GM19452 (cell line): Measurements from ENCODE around the gene PROSER3.
"Not testable (repeated sequence)": the region's sequence is repeated elsewhere in the genome, so short reads cannot be mapped to it uniquely, and the experiment has no call there.

Experiments used
- ATAC-seq: cut with Tn5 transposase; IDR thresholded peaks from one replicate; pipeline ENCODE4 v1.9.1; 2021; ENCODE audit not compliant: unreplicated experiment

PROSER3 gene

GRCh38 chr19:35753634-35754369, 4.2 kb upstream of the PROSER3 start:
- no peak for ATAC-seq

DNA sequence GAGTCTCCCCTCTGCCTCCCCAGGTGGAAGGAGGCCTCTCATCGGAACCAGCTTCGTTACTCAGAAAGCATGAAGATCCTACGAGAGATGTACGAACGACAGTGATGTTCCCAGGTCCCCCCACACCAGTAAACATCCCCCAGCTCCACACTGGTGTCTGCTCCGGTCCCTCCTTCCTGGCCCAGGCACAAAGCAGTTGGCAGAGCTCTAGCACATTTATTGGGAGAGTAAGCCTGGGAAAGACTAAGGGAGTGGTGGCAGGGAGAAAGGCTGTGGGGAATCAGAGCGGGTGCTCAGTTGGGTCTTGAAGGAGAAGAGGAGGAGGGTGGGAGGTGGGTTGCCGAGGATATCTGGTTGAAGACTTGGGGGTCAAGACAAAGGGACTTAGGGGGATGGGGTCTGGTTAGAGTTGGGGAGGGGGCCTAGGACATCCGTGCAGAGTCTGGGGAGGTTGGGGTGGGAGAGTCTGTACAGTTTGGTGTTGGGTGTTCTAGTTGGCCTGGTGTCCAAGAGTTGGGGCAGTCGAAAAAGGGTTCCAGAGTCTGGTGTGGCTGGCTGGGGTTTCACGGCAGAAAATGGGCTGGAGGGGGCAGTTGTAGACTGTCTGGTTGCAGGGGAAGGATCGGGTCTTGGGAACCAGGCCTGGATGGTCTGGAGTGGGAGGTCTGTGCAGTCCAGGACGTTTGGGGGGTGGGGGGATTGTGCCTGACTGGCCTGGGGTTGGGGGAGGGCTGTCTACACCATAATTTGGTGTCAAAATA, 3.4 kb upstream of the PROSER3 start:
- no peak for ATAC-seq

DNA sequence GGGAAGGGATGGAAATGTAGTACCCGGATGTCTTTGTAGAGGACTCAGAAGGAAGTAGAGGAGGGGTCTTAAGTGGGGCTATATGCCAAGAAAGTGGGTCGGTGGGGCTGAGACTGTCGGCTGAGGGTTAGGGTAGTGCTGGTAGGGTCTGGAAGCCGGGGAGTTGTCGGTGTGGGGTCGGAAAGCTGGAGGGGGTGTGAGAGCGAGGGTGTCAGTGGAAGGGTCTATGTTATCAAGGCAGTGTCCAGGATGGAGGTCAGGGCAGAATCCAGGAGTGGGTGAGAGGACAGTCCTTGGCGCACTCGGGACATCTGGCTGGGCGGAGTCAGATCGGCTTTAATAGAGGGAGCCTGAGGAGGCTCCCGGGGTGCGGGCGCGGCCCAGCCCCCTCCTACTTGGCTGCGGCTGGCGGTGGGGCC, 2.8 kb upstream of the PROSER3 start:
- no peak for ATAC-seq

DNA sequence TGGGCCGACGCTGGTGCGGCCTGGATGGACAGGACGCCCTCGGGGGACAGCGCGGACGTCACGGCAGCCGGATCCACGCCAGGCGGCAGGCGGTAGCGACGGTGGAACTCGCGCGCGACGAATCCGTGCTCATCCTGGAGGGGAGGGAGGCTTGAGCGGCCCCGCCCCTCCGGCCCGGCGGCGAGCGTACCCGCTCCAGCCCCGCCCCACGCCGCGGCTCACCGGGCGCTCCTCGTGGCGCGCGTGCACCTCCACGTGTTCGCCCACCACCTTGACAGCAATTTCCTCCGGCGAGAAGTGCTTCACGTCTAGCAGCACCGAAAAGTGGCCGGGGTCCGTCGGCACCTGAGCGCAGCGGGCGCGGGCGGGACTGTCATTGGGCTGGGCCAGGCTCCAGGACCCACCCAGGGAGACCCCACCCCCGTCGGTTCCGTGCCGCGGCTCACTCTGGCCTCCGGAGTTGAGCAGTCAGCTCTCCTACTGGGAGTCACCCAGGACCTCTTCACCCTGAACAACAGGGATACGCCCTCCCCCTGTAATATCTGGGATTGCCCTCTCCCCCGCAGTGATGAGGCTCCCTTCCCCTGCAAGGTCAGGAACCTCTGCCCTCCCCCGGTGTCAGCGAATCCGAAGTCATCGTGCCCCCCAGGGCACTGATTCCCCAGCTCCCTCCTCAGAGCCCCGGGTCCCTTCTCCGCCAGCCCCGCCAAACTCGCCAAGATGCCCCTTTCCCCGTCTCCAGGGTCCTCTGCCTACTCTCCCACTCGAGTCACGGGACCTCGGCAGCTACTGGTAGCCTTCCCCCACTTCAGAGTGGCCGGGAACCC, 2.2 kb upstream of the PROSER3 start:
- ATAC-seq: no peak

DNA sequence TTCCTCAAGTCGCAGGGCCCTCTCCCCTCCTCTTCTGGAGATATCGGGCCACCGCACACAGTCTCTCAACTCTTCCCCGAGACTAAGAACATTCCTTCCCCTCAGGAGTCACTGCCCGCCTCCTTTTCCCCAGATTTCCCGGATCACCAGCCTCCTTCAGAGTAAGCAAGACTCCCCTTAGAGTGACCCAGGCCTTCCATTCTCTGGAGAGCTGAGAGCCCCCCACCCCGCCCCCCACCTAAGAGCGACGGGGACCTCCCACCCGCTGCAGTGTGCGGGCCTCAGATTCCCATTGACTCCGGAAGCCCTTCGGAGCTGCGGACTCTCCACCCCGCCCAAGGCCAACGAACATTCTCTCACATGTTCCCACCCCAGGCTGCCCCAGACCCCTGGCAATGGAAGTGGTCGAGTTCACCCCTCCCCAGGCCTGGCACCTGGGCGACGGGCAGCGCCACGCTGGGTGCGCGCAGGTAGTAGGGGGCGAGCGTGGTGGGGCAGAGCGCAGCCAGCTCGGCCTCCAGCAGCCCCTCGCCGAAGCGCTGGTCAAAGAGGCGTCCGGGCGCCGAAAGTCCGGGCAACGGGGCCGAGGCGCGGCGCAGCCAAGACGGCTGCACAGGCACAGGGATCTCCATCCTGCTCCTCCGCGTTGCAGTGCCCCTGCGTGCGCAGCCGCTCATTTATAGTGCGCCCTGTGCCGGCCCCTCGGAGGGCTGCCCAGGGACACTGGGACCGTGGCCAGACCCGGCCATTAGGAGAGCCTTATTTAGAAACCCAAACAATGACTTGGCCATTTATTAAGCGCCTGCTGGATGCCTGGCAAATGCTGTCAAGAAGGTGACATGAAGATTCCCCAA, 1.4 kb upstream of the PROSER3 start, which contains the start of gene HSPB6:
Gene HSPB6, minus strand, starts transcription at position 653 of the 854 bp plus-strand sequence. Its CDS starts 21 bp downstream, at position 632.
- no peak for ATAC-seq

GRCh38 chr19:35757231-35757748, 686 bp upstream of the PROSER3 start:
- ATAC-seq: no peak

GRCh38 chr19:35759697-35760096, 1.7 kb downstream of the PROSER3 start:
- no peak for ATAC-seq

DNA sequence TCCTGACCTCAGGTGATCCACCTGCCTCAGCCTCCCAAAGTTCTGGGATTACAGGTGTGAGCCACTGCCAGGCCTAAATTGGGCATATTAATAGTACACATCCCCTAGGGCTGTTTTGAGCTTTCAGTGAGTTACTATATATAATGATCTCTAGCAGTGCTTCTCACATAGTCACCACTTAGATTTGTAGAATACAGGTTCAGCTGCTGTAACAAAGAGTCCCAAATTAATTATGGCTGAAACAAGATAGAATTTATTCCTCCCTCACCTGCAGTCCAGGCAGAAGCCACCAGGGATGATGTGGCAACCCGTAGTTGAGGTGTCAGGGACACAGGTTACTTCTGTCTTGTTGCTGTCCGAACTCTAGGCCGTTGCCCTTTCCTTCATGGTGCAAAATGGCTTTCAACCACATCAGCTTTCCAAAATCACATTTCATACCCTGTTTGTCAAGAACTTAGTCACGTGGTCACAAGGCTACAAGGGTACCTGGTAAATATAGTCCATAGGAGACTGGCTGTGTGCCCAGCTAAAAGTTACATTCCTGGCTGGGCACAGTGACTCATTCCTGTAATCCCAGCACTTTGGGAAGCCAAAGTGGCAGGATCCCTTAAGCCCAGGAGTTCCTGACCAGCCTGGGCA, 2.9 kb downstream of the PROSER3 start:
- no peak for ATAC-seq

GRCh38 chr19:35764432-35765315, 6.7 kb downstream of the PROSER3 start:
- ATAC-seq: no peak

DNA sequence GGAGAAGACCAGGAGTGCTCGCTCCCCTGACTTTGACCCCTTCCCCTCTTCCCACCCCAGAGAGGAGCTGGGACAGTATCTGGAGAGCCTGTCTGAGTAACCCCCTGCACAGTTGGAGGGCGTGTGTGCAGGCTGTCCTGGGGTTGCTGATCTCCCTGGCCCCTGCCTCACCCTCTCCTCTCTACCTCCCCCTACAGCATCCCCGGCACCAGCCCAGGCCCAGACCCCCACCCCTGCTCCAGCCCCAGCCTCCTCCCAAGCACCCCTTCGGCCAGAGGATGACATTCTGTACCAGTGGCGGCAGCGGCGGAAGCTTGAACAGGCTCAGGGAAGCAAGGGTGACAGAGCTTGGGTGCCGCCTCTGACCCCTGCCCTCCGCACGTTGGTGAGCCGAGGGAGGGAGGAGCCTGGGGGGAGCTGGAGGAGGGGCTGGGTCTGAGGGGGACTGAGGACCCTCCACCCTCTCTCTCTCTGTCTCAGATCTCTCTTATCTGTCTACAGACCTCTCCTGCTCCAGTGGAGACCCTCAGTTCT, 8.7 kb downstream of the PROSER3 start:
- ATAC-seq: no peak

- no peak for ATAC-seq
These were observed 9.5 kb downstream of the PROSER3 start for GRCh38 chr19:35767288-35768081.

- ATAC-seq: no peak
These were observed 10.1 kb downstream of the PROSER3 start for GRCh38 chr19:35768082-35768421.

- not testable (repeated sequence) for ATAC-seq
These were observed 14.4 kb downstream of the PROSER3 start for GRCh38 chr19:35772362-35772761.

GRCh38 chr19:35773020-35773806, 15.2 kb downstream of the PROSER3 start:
- ATAC-seq: no peak

DNA sequence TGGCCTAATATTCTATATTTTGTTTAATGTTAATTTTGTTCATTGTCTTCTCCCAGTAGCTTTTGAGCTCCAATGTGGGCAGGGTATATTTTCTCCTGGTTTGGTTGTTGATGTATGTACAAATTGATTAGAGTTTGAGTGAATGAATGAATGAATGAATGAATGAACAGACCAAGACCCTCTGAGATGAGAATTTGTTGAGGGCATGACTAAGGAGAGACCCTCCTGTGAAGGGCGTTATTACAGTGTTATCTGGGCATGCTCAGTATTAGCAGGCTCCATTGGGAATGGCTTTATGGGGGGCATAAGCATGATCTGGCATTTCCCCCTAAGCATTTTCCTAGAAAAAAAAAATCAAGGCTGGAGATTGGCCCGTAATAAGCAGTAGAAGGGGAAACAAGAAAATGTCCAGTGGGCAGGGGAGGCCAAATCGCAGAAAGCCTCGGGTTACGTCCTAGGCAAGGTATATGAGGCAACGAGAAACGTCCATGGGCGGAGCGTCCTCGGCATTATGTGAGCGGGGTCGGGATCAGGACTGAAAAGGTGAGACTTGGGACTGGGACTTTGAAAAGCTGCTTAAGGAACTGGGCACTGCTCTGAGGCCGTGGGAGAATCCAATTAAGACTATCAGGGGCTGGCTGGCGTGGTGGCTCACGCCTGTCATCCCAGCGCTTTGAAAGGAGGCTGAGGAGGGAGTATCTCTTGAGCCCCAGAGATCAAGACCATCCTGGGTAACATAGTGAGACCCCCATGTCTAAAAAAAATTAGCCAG, 16.5 kb downstream of the PROSER3 start:
- ATAC-seq: no peak

GRCh38 chr19:35775046-35775297, 17.0 kb downstream of the PROSER3 start:
- no peak for ATAC-seq
